ENCODE results near the gene SWI5. TPM values are rescaled to one million over a fixed set of nuclear protein-coding genes. Genes with fewer than 3 reads are reported as not detected.
A peak's percentile ranks its signal among the peaks of the same experiment; 100 is the strongest.

SWI5 gene
- total and polyA plus RNA-seq, 2 experiments from 2014 or later, result 29.0 to 55.7 TPM

- Histone ChIP-seq H3K4me2 (no peak overlapping the region), H3K9me3 (ENCODE audit: low read depth) (no peaks in the 10 kb centered on the region), H3K4me3 (no peak overlapping the region), H3K4me1 (ENCODE audit: insufficient read depth) (peaks cover 11% of the 10 kb centered on the region), H3K79me2 (peaks cover 43% of the 10 kb centered on the region), H3K27ac (no peak overlapping the region), H3K36me3 (replicated peaks; ENCODE audit: insufficient read depth, low read depth) (no peaks in the 10 kb centered on the region), H3K9me2 (replicated peaks; ENCODE audit: insufficient read depth) (no peaks in the 10 kb centered on the region), H4K20me1 (ENCODE audit: insufficient read depth, poor library complexity, severe bottlenecking) (peaks cover 6% of the 10 kb centered on the region), H3K27me3 (no peaks in the 10 kb centered on the region), H2AFZ (no peak overlapping the region)
- DNase-seq (ENCODE audit: low spot score), result no peak
- WGBS (ENCODE audit: low lambda C conversion rate, missing lambda C conversion rate), result 87% methylated on average over 5 of the region's 5 CpGs
- TF ChIP-seq EZH2phosphoT487 (IDR thresholded peaks at IDR 0.05; ENCODE audit: low read depth, severe bottlenecking, unreplicated experiment) (no peak), EZH2 (IDR thresholded peaks at IDR 0.05; ENCODE audit: borderline replicate concordance) (no peak), CTCF (IDR thresholded peaks at IDR 0.05; ENCODE audit: poor library complexity) (no peak)
Measured at GRCh38 chr9:128271512-128271911, 4.6 kb upstream of the SWI5 start.

GRCh38 chr9:128274245-128274644, 1.8 kb upstream of the SWI5 start:
- peaks cover 6% of the 10 kb centered on the region for H4K20me1 ChIP-seq (ENCODE audit: insufficient read depth, poor library complexity, severe bottlenecking)
- no peak for DNase-seq (ENCODE audit: low spot score)
- H3K9me3 ChIP-seq (ENCODE audit: low read depth), result no peaks in the 10 kb centered on the region
- H3K36me3 ChIP-seq (replicated peaks; ENCODE audit: insufficient read depth, low read depth), result no peaks in the 10 kb centered on the region
- TF ChIP-seq CTCF (IDR thresholded peaks at IDR 0.05; ENCODE audit: poor library complexity), result no peak
- no peak for TF ChIP-seq EZH2phosphoT487 (IDR thresholded peaks at IDR 0.05; ENCODE audit: low read depth, severe bottlenecking, unreplicated experiment)
- H3K79me2 ChIP-seq, result peaks cover 60% of the 10 kb centered on the region
- WGBS (ENCODE audit: low lambda C conversion rate, missing lambda C conversion rate), result 83% methylated on average over 8 of the region's 8 CpGs
- H3K27ac ChIP-seq, result peak overlapping the region; percentile 98
- no peak overlapping the region for H3K4me3 ChIP-seq
- H2AFZ ChIP-seq, result no peak overlapping the region
- H3K27me3 ChIP-seq, result no peaks in the 10 kb centered on the region
- H3K9me2 ChIP-seq (replicated peaks; ENCODE audit: insufficient read depth), result no peaks in the 10 kb centered on the region
- peak overlapping the region; percentile 94 for H3K4me2 ChIP-seq
- H3K4me1 ChIP-seq (ENCODE audit: insufficient read depth), result peaks cover 18% of the 10 kb centered on the region

GRCh38 chr9:128275198-128276007, 673 bp upstream of the SWI5 start, which contains the start of gene GOLGA2:
GOLGA2 (minus strand) TSS chr9:128276007; CDS start chr9:128275976, 31 bp downstream.
- peak within 1 kb of the TSS; percentile 90 for H3K4me3 ChIP-seq
- DNase-seq (ENCODE audit: low spot score), result peak; percentile 70
- no peak for TF ChIP-seq CTCF (IDR thresholded peaks at IDR 0.05; ENCODE audit: poor library complexity)
- no peak for TF ChIP-seq EZH2 (IDR thresholded peaks at IDR 0.05; ENCODE audit: borderline replicate concordance)
- no peak for TF ChIP-seq EZH2phosphoT487 (IDR thresholded peaks at IDR 0.05; ENCODE audit: low read depth, severe bottlenecking, unreplicated experiment)
- H3K9me3 ChIP-seq (ENCODE audit: low read depth), result no peaks in the 10 kb centered on the region
- H3K27ac ChIP-seq, result peak within 1 kb of the TSS; percentile 98
- H3K79me2 ChIP-seq, result peaks cover 58% of the 10 kb centered on the region
- no peaks in the 10 kb centered on the region for H3K9me2 ChIP-seq (replicated peaks; ENCODE audit: insufficient read depth)
- H3K4me1 ChIP-seq (ENCODE audit: insufficient read depth), result peaks cover 18% of the 10 kb centered on the region
- peak within 1 kb of the TSS; percentile 94 for H3K4me2 ChIP-seq
- WGBS (ENCODE audit: low lambda C conversion rate, missing lambda C conversion rate), result under 1% methylated on average over 26 of the region's 57 CpGs
- H2AFZ ChIP-seq, result peak within 1 kb of the TSS; percentile 51
- H4K20me1 ChIP-seq (ENCODE audit: insufficient read depth, poor library complexity, severe bottlenecking), result peaks cover 6% of the 10 kb centered on the region
- no peaks in the 10 kb centered on the region for H3K27me3 ChIP-seq
- H3K36me3 ChIP-seq (replicated peaks; ENCODE audit: insufficient read depth, low read depth), result no peaks in the 10 kb centered on the region

Measured in hepatocyte (in vitro differentiated cells).